ENCODE data around the gene PBRM1. TPM values are rescaled to one million over a fixed set of nuclear protein-coding genes. Genes with fewer than 3 reads are reported as not detected.
A peak's percentile ranks its signal among the peaks of the same experiment; 100 is the strongest.

The PBRM1 gene
- polyA plus RNA-seq, 3 donors: 26.1 to 72.9 (median 38.0) TPM

DNA sequence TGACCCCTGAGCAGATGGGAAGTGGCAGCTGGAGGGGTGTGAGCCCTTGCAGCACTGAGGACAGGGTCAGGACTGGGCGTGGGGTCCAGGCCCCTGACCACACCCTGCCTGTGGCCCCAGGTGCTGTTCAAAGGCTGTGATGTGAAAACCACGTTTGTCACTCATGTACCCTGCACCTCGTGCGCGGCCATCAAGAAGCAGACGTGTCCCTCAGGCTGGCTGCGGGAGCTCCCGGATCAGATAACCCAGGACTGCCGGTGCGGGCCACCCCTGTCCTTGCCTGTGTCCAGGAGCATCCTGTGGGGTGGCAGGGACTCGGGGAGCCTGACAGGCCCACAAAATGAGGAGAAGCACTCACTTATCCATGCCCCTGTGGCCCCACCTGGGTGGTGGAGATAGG lies 184.7 kb downstream of the PBRM1 start:
- peaks cover 3% of the 10 kb centered on the region for H4K20me1 ChIP-seq (ENCODE audit: insufficient read depth, low read length)
- no peak overlapping the region for H3K4me3 ChIP-seq (replicated peaks in 1 of 3; ENCODE audit: low read depth in 2 of 3, low read length in 3 of 3)
- TF ChIP-seq, protein P1, sequence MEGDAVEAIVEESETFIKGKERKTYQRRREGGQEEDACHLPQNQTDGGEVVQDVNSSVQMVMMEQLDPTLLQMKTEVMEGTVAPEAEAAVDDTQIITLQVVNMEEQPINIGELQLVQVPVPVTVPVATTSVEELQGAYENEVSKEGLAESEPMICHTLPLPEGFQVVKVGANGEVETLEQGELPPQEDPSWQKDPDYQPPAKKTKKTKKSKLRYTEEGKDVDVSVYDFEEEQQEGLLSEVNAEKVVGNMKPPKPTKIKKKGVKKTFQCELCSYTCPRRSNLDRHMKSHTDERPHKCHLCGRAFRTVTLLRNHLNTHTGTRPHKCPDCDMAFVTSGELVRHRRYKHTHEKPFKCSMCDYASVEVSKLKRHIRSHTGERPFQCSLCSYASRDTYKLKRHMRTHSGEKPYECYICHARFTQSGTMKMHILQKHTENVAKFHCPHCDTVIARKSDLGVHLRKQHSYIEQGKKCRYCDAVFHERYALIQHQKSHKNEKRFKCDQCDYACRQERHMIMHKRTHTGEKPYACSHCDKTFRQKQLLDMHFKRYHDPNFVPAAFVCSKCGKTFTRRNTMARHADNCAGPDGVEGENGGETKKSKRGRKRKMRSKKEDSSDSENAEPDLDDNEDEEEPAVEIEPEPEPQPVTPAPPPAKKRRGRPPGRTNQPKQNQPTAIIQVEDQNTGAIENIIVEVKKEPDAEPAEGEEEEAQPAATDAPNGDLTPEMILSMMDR (IDR thresholded peaks at IDR 0.05): no peak
- no peaks in the 10 kb centered on the region for H3K9me3 ChIP-seq (replicated peaks in 1 of 2; ENCODE audit: control insufficient read depth in 1 of 2, insufficient read depth in 1 of 2, low read length in 2 of 2)
- H3K36me3 ChIP-seq (replicated peaks in 1 of 2; ENCODE audit: control insufficient read depth in 1 of 2, insufficient read depth in 2 of 2, low read length in 2 of 2): peaks cover 47 to 51% of the 10 kb centered on the region in 2 donors
- no peak overlapping the region for H2AFZ ChIP-seq (ENCODE audit: insufficient read depth, low read depth, low read length, poor library complexity, severe bottlenecking)
- H3K9ac ChIP-seq (ENCODE audit: insufficient read depth, low read length, poor library complexity, severe bottlenecking): no peak overlapping the region
- H3K27me3 Mint-ChIP-seq (ENCODE audit: low read depth in 3 of 3): peaks cover 0 to 3% (median 0%) of the 10 kb centered on the region in 3 donors
- peaks cover 49% of the 10 kb centered on the region for H3K4me1 Mint-ChIP-seq
- no peaks in the 10 kb centered on the region for H3K27me3 ChIP-seq (ENCODE audit: control insufficient read depth in 2 of 2, insufficient read depth in 2 of 2, low read length in 2 of 2)
- H3K36me3 Mint-ChIP-seq: peaks cover 35 to 65% of the 10 kb centered on the region in 2 donors
- 84% methylated on average over 8 of the region's 11 CpGs for WGBS (ENCODE audit: insufficient coverage)
- no peaks in the 10 kb centered on the region for H3K9me3 Mint-ChIP-seq
- no peak overlapping the region for H3K4me2 ChIP-seq (replicated peaks; ENCODE audit: extremely low read depth, low read length, poor library complexity, severe bottlenecking)
- no peak overlapping the region for H3K27ac ChIP-seq (ENCODE audit: low read depth in 1 of 2, low read length in 2 of 2)
- peaks cover 34% of the 10 kb centered on the region for H3K79me2 ChIP-seq (ENCODE audit: insufficient read depth, low read length)
- H3K27ac Mint-ChIP-seq: peak overlapping the region in 1 of 7 donors; percentile 64
- no peak overlapping the region for H3K4me3 Mint-ChIP-seq
- H3K4me1 ChIP-seq (ENCODE audit: control insufficient read depth in 1 of 2, insufficient read depth in 2 of 2, low read length in 2 of 2): peaks cover 52% of the 10 kb centered on the region in 2 donors
- intact Hi-C loops (cut with micrococcal nuclease): no loop called here
- DNase-seq: no peak

DNA sequence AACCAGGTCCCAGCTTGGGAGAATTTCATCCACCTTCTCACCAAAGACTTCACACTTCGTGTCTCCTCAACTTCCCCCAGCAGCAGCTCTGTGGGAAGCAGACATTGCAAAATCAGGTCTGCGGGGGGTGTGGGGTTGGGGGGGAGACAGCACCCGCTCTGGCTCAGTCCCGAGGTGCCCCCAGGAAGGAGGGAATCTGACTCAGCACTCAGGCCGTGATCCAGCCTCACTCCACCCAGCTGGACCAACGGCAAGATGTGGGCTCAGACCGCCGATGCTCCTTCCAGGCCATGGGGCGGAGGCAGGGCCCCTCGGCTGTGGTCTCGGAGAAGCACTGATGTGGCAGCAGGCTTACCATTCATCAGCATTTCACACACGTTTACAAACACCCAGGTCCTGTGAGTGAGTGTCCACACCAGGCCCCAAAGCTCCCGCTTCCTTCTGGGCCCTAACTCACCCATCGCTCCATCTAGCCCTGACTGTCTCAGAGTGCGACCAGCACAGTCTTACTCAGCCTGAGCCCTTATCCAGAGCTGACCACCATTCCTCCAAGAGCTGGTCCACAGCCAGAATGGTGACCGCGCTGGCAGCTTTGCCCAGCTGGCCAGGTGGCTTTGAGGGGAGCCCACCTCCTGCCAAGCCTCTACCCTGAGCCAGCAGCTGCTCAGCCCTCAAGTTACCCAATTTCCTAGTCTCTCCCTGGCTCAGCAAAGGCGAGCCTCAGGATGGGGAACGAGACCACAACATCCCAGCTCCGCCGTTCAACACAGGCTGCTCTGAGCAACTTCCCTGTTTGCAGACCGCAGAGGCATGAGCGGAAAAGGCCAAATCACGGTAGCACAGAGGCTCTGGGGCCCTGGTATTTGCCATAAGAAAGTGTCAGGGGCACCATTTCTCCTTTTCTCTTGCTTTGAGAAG lies 187.3 kb downstream of the PBRM1 start:
- TF ChIP-seq, protein P1 (IDR thresholded peaks at IDR 0.05): no peak
- no peaks in the 10 kb centered on the region for H4K20me1 ChIP-seq (ENCODE audit: insufficient read depth, low read length)
- no peaks in the 10 kb centered on the region for H3K9me3 ChIP-seq (replicated peaks in 1 of 2; ENCODE audit: control insufficient read depth in 1 of 2, insufficient read depth in 1 of 2, low read length in 2 of 2)
- H3K4me3 Mint-ChIP-seq: peak overlapping the region; percentile 63 to 72
- intact Hi-C loops (cut with micrococcal nuclease): loop anchor here in 1 of 2 donors (5.0 kb wide), 1 partner anchor 34 kb away; the partner anchor contains the start of gene NT5DC2
- H3K27ac Mint-ChIP-seq: peak overlapping the region; percentile 91 to 95 (median 94)
- peaks cover 45% of the 10 kb centered on the region for H3K79me2 ChIP-seq (ENCODE audit: insufficient read depth, low read length)
- peaks cover 21 to 25% of the 10 kb centered on the region in 2 donors for H3K36me3 ChIP-seq (replicated peaks in 1 of 2; ENCODE audit: control insufficient read depth in 1 of 2, insufficient read depth in 2 of 2, low read length in 2 of 2)
- peaks cover 0 to 1% (median 0%) of the 10 kb centered on the region in 3 donors for H3K27me3 Mint-ChIP-seq (ENCODE audit: low read depth in 3 of 3)
- H3K4me3 ChIP-seq (replicated peaks in 1 of 3; ENCODE audit: low read depth in 2 of 3, low read length in 3 of 3): peak overlapping the region in 1 of 3 experiments; percentile 81
- H3K9me3 Mint-ChIP-seq: no peaks in the 10 kb centered on the region
- H3K27ac ChIP-seq (ENCODE audit: low read depth in 1 of 2, low read length in 2 of 2): peak overlapping the region; percentile 71 to 94
- peaks cover 17 to 44% of the 10 kb centered on the region in 2 donors for H3K36me3 Mint-ChIP-seq
- peak overlapping the region; percentile 45 for H3K9ac ChIP-seq (ENCODE audit: insufficient read depth, low read length, poor library complexity, severe bottlenecking)
- no peaks in the 10 kb centered on the region for H3K27me3 ChIP-seq (ENCODE audit: control insufficient read depth in 2 of 2, insufficient read depth in 2 of 2, low read length in 2 of 2)
- peaks cover 79% of the 10 kb centered on the region in 2 donors for H3K4me1 ChIP-seq (ENCODE audit: control insufficient read depth in 1 of 2, insufficient read depth in 2 of 2, low read length in 2 of 2)
- 2% methylated on average over 20 of the region's 24 CpGs for WGBS (ENCODE audit: insufficient coverage)
- peak overlapping the region; percentile 86 for H3K4me2 ChIP-seq (replicated peaks; ENCODE audit: extremely low read depth, low read length, poor library complexity, severe bottlenecking)
- H2AFZ ChIP-seq (ENCODE audit: insufficient read depth, low read depth, low read length, poor library complexity, severe bottlenecking): peak overlapping the region; percentile 37
- H3K4me1 Mint-ChIP-seq: peaks cover 70% of the 10 kb centered on the region
- peak; percentile 88 to 96 (median 92) for DNase-seq
